ENCODE data around the gene COL23A1.

COL23A1 gene

GRCh38 chr5:178472138-178472537 lies 118.1 kb downstream of the COL23A1 start:
- H3K27ac ChIP-seq = no peak overlapping the region
- TF ChIP-seq CTCF (conservative IDR thresholded peaks at IDR 0.05) = no peak

- no peak overlapping the region for H3K27ac ChIP-seq
- no peak for TF ChIP-seq CTCF (conservative IDR thresholded peaks at IDR 0.05)
These were observed 118.5 kb downstream of the COL23A1 start for GRCh38 chr5:178471711-178472110.

GRCh38 chr5:178470760-178471025 lies 119.5 kb downstream of the COL23A1 start:
- no peak overlapping the region for H3K27ac ChIP-seq
- TF ChIP-seq CTCF (conservative IDR thresholded peaks at IDR 0.05) = no peak

- TF ChIP-seq CTCF (conservative IDR thresholded peaks at IDR 0.05) = no peak
- H3K27ac ChIP-seq = no peak overlapping the region
These were observed 120.0 kb downstream of the COL23A1 start for GRCh38 chr5:178469975-178470759.

GRCh38 chr5:178469011-178469974 lies 120.9 kb downstream of the COL23A1 start:
- no peak overlapping the region for H3K27ac ChIP-seq
- TF ChIP-seq CTCF (conservative IDR thresholded peaks at IDR 0.05) = no peak

- TF ChIP-seq CTCF (conservative IDR thresholded peaks at IDR 0.05) = no peak
- H3K27ac ChIP-seq = no peak overlapping the region
These were observed 122.0 kb downstream of the COL23A1 start for GRCh38 chr5:178468196-178468685.

- no peak for TF ChIP-seq CTCF (conservative IDR thresholded peaks at IDR 0.05)
- no peak overlapping the region for H3K27ac ChIP-seq
These were observed 122.5 kb downstream of the COL23A1 start for GRCh38 chr5:178467568-178468195.

Measured in VCaP (cell line).